Body of pancreas (tissue), 4 donors: Measurements from ENCODE around the gene VDAC2.

Experiments used
- CTCF ChIP-seq, 7 experiments: fragments of 450-650 bp in 4 of 7; fragments of 200-600 bp in 3 of 7; sonication (generic) in 3 of 7; IDR thresholded peaks; one replicate each; pipeline ENCODE4 v1.5.1; 2016 to 2019; ENCODE audit warnings: antibody characterized with exemption in 7 of 7
- POLR2A ChIP-seq, 3 donors: fragments of 450-650 bp; IDR thresholded peaks; one replicate each; pipeline ENCODE4 v1.6.1; 2016; ENCODE audit warnings: antibody characterized with exemption in 3 of 3, mild to moderate bottlenecking in 2 of 3

- TF ChIP-seq CTCF (IDR thresholded peaks at IDR 0.05) (no peak), POLR2A (IDR thresholded peaks at IDR 0.05) (no peak)
Observed at GRCh38 chr10:75212343-75212742, 1.7 kb downstream of the VDAC2 start.
